Neutrophil (primary cell): ENCODE measurements around the gene UBASH3A.

Experiments
- H3K27ac ChIP-seq: fragments of 200-600 bp; sonication (generic); 2 replicates; pipeline ENCODE4 v1.5.1; 2016; ENCODE audit warnings: mild to moderate bottlenecking, moderate library complexity
- H3K27me3 ChIP-seq: fragments of 200-600 bp; sonication (generic); 2 replicates; pipeline ENCODE4 v1.6.0; 2016; ENCODE audit warnings: mild to moderate bottlenecking
- H3K36me3 ChIP-seq: fragments of 200-600 bp; sonication (generic); 2 replicates; pipeline ENCODE4 v1.5.1; 2017
- H3K4me1 ChIP-seq, 2 experiments: fragments of 200-600 bp in 1 of 2; sonication (generic) in 1 of 2; 1 replicate in 1 of 2; 2 replicates in 1 of 2; pipeline versions ENCODE4 v1.5.1 to v1.6.1; 2013 to 2016; ENCODE audit warnings: low read depth in 1 of 2, low read length in 1 of 2, mild to moderate bottlenecking in 1 of 2, moderate library complexity in 1 of 2; ENCODE audit not compliant: control insufficient read depth in 1 of 2, insufficient read depth in 1 of 2
- H3K4me3 ChIP-seq, 2 experiments: fragments of 200-600 bp in 1 of 2; sonication (generic) in 1 of 2; 1 replicate in 1 of 2; 2 replicates in 1 of 2; pipeline ENCODE4 v1.5.1; 2013 to 2016; ENCODE audit warnings: low read depth in 1 of 2, low read length in 1 of 2, mild to moderate bottlenecking in 1 of 2, moderate library complexity in 1 of 2
- H3K9me3 ChIP-seq: fragments of 200-600 bp; sonication (generic); 2 replicates; pipeline ENCODE4 v1.5.1; 2016
- CTCF ChIP-seq: fragments of 200-600 bp; sonication (generic); IDR thresholded peaks from 2 replicates; pipeline ENCODE4 v1.5.1; 2016; ENCODE audit warnings: antibody characterized with exemption

Gene UBASH3A

GRCh38 chr21:42447182-42447581, 43.5 kb downstream of the UBASH3A start:
- Histone ChIP-seq H3K27me3 (no peaks in the 10 kb centered on the region), H3K9me3 (no peaks in the 10 kb centered on the region), H3K36me3 (no peaks in the 10 kb centered on the region), H3K4me1 (peaks cover 5 to 6% of the 10 kb centered on the region in 2 experiments), H3K4me3 (no peak overlapping the region), H3K27ac (no peak overlapping the region)
- TF ChIP-seq CTCF: no peak

- TF ChIP-seq CTCF: no peak
- Histone ChIP-seq H3K4me1 (peaks cover 5 to 6% of the 10 kb centered on the region in 2 experiments), H3K27ac (no peak overlapping the region), H3K9me3 (no peaks in the 10 kb centered on the region), H3K4me3 (no peak overlapping the region), H3K27me3 (no peaks in the 10 kb centered on the region), H3K36me3 (no peaks in the 10 kb centered on the region)
Measured at GRCh38 chr21:42447732-42448131, 44.0 kb downstream of the UBASH3A start.

DNA sequence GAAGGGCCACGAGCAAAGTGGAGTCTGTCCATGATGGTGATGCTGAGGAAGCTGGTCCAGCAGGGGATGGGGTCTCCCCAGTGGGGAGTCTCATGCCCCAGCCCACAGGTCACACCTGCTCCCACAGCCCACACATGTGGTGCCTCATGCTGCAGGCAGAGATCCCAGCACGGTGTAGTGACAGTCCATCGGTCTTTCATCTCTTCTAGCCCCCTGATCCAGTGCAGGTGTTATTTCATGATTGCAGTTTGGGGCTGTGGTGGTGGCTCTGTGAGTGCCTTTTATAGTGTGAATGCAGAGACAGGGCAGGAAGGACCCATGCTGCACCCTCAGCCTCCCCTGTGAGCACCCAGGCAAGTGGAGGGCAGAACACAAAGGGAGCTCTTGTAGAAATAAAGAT, 45.0 kb downstream of the UBASH3A start:
- no peak for TF ChIP-seq CTCF

GRCh38 chr21:42451941-42452340, 48.2 kb downstream of the UBASH3A start:
- no peak for TF ChIP-seq CTCF
- Histone ChIP-seq H3K9me3 (no peaks in the 10 kb centered on the region), H3K4me3 (no peak overlapping the region), H3K36me3 (no peaks in the 10 kb centered on the region), H3K27me3 (no peaks in the 10 kb centered on the region), H3K27ac (no peak overlapping the region), H3K4me1 (peaks cover 21 to 29% of the 10 kb centered on the region in 2 experiments)

More for the DNA sequence above, 45.0 kb downstream of the UBASH3A start:
- Histone ChIP-seq H3K27ac (no peak overlapping the region), H3K9me3 (no peaks in the 10 kb centered on the region), H3K4me3 (no peak overlapping the region), H3K27me3 (no peaks in the 10 kb centered on the region), H3K36me3 (no peaks in the 10 kb centered on the region), H3K4me1 (peaks cover 5 to 11% of the 10 kb centered on the region in 2 experiments)

GRCh38 chr21:42452401-42453223, 48.9 kb downstream of the UBASH3A start:
- no peak overlapping the region for H3K27ac ChIP-seq
- no peaks in the 10 kb centered on the region for H3K27me3 ChIP-seq
- no peak for TF ChIP-seq CTCF
- H3K4me3 ChIP-seq: no peak overlapping the region
- H3K4me1 ChIP-seq: peaks cover 21 to 29% of the 10 kb centered on the region in 2 experiments
- H3K9me3 ChIP-seq: no peaks in the 10 kb centered on the region
- H3K36me3 ChIP-seq: no peaks in the 10 kb centered on the region
